H7 (cell line): Measurements from ENCODE around the gene SMAD3. TPM values are rescaled to one million over a fixed set of nuclear protein-coding genes. Genes with fewer than 3 reads are reported as not detected.
A peak's percentile ranks its signal among the peaks of the same experiment; 100 is the strongest.

ENCODE experiments used
- DNase-seq: peaks from one replicate; pipeline ENCODE4 v3.0.0; 2012
- H3K27me3 ChIP-seq: 2 replicates; pipeline ENCODE4 v1.6.0; 2011; ENCODE audit warnings: mild to moderate bottlenecking, low read length; ENCODE audit not compliant: control insufficient read depth, insufficient read depth
- H3K36me3 ChIP-seq: replicated peaks from 2 replicates; pipeline ENCODE4 v1.5.1; 2011; ENCODE audit warnings: low read length; ENCODE audit not compliant: control insufficient read depth, insufficient read depth
- H3K4me3 ChIP-seq: 2 replicates; pipeline ENCODE4 v1.5.1; 2011; ENCODE audit warnings: low read depth, mild to moderate bottlenecking, control low read depth, low read length, moderate library complexity; ENCODE audit not compliant: insufficient read depth
- total RNA-seq: library from RNA; depleted of rRNA; stranded (reverse); fragments of >200 nt; shearing (Covaris generic); gene quantifications from 2 replicates; pipeline ENCODE4 v1.2.3, GENCODE V29; 2014

SMAD3 gene
- total RNA-seq, 1 experiment from 2014 or later: 29.2 TPM

GRCh38 chr15:67156834-67157233 is 91.4 kb downstream of the SMAD3 start:
- no peaks in the 10 kb centered on the region for H3K36me3 ChIP-seq
- no peaks in the 10 kb centered on the region for H3K27me3 ChIP-seq
- no peak for DNase-seq
- H3K4me3 ChIP-seq: no peak overlapping the region

GRCh38 chr15:67157521-67158252 is 92.3 kb downstream of the SMAD3 start:
- H3K27me3 ChIP-seq: no peaks in the 10 kb centered on the region
- H3K36me3 ChIP-seq: no peaks in the 10 kb centered on the region
- no peak overlapping the region for H3K4me3 ChIP-seq
- no peak for DNase-seq

- Histone ChIP-seq H3K4me3 (no peak overlapping the region), H3K36me3 (no peaks in the 10 kb centered on the region), H3K27me3 (no peaks in the 10 kb centered on the region)
- DNase-seq: no peak
These were observed 93.0 kb downstream of the SMAD3 start for GRCh38 chr15:67158367-67158766.

GRCh38 chr15:67161412-67161811 is 96.0 kb downstream of the SMAD3 start:
- Histone ChIP-seq H3K4me3 (no peak overlapping the region), H3K36me3 (no peaks in the 10 kb centered on the region), H3K27me3 (no peaks in the 10 kb centered on the region)
- no peak for DNase-seq

GRCh38 chr15:67161881-67162280 is 96.5 kb downstream of the SMAD3 start:
- H3K36me3 ChIP-seq: no peaks in the 10 kb centered on the region; the same call in 1 of the 2 replicates
- DNase-seq: no peak
- H3K4me3 ChIP-seq: no peak overlapping the region
- H3K27me3 ChIP-seq: no peaks in the 10 kb centered on the region

GRCh38 chr15:67163180-67163579 is 97.8 kb downstream of the SMAD3 start:
- Histone ChIP-seq H3K36me3 (peaks cover 2% of the 10 kb centered on the region), H3K27me3 (no peaks in the 10 kb centered on the region), H3K4me3 (no peak overlapping the region)
- no peak for DNase-seq

GRCh38 chr15:67164401-67164791 is 99.0 kb downstream of the SMAD3 start:
- Histone ChIP-seq H3K27me3 (no peaks in the 10 kb centered on the region), H3K4me3 (no peak overlapping the region), H3K36me3 (peaks cover 5% of the 10 kb centered on the region)
- DNase-seq: no peak

GRCh38 chr15:67164811-67165253 is 99.4 kb downstream of the SMAD3 start:
- Histone ChIP-seq H3K36me3 (peaks cover 5% of the 10 kb centered on the region), H3K4me3 (no peak overlapping the region), H3K27me3 (no peaks in the 10 kb centered on the region)
- peak; percentile 82 for DNase-seq

GRCh38 chr15:67165254-67166253 is 100.2 kb downstream of the SMAD3 start:
- peaks cover 5% of the 10 kb centered on the region for H3K36me3 ChIP-seq
- no peak overlapping the region for H3K4me3 ChIP-seq
- H3K27me3 ChIP-seq: no peaks in the 10 kb centered on the region
- peak; percentile 77 for DNase-seq

- Histone ChIP-seq H3K36me3 (peaks cover 5% of the 10 kb centered on the region), H3K4me3 (no peak overlapping the region), H3K27me3 (no peaks in the 10 kb centered on the region)
- no peak for DNase-seq
These were observed 101.0 kb downstream of the SMAD3 start for GRCh38 chr15:67166280-67167009.

- no peaks in the 10 kb centered on the region for H3K27me3 ChIP-seq
- peaks cover 5% of the 10 kb centered on the region for H3K36me3 ChIP-seq
- no peak overlapping the region for H3K4me3 ChIP-seq
- no peak for DNase-seq
These were observed 101.7 kb downstream of the SMAD3 start for GRCh38 chr15:67167091-67167490.

GRCh38 chr15:67168694-67169093 is 103.3 kb downstream of the SMAD3 start:
- peaks cover 5% of the 10 kb centered on the region for H3K36me3 ChIP-seq
- H3K27me3 ChIP-seq: no peaks in the 10 kb centered on the region
- DNase-seq: no peak
- H3K4me3 ChIP-seq: no peak overlapping the region

- peaks cover 5% of the 10 kb centered on the region for H3K36me3 ChIP-seq
- H3K27me3 ChIP-seq: no peaks in the 10 kb centered on the region
- DNase-seq: no peak
- H3K4me3 ChIP-seq: no peak overlapping the region
These were observed 104.9 kb downstream of the SMAD3 start for GRCh38 chr15:67170143-67170925.

GRCh38 chr15:67171471-67171870 is 106.1 kb downstream of the SMAD3 start:
- H3K4me3 ChIP-seq: no peak overlapping the region
- H3K36me3 ChIP-seq: peaks cover 7% of the 10 kb centered on the region
- DNase-seq: no peak
- H3K27me3 ChIP-seq: no peaks in the 10 kb centered on the region
